Effector memory CD8-positive, alpha-beta T cell (primary cell): ENCODE results near the gene MAD1L1.
"Not testable (repeated sequence)": the region's sequence is repeated elsewhere in the genome, so short reads cannot be mapped to it uniquely, and the experiment has no call there.

Experiments
- ATAC-seq: fragments of 150-1000 bp; cut with Tn5 transposase; replicated peaks from 2 replicates; pipeline ENCODE4 v1.10.0; 2021; ENCODE audit warnings: mild to moderate bottlenecking, moderate library complexity
- DNase-seq, 3 experiments: peaks; one replicate each; pipeline ENCODE4 v3.0.0; 2021
- H3K27ac Mint-ChIP-seq, 2 donors: one replicate each; pipeline ENCODE4 v1.8.0; 2022; ENCODE audit warnings: mild to moderate bottlenecking in 2 of 2, mixed read lengths in 2 of 2, moderate library complexity in 2 of 2
- H3K27me3 Mint-ChIP-seq, 2 donors: one replicate each; pipeline ENCODE4 v1.8.0; 2022; ENCODE audit warnings: mixed read lengths in 2 of 2
- H3K36me3 Mint-ChIP-seq: one replicate; pipeline ENCODE4 v1.8.0; 2022; ENCODE audit warnings: mild to moderate bottlenecking, moderate library complexity, mixed read lengths; ENCODE audit not compliant: insufficient read depth
- H3K4me1 Mint-ChIP-seq, 2 donors: one replicate each; pipeline ENCODE4 v1.8.0; 2022; ENCODE audit warnings: low read depth in 2 of 2, mixed read lengths in 2 of 2
- H3K4me3 Mint-ChIP-seq, 2 donors: one replicate each; pipeline ENCODE4 v1.8.0; 2022; ENCODE audit warnings: mild to moderate bottlenecking in 2 of 2, mixed read lengths in 2 of 2, moderate library complexity in 2 of 2
- H3K9me3 Mint-ChIP-seq, 2 donors: one replicate each; pipeline ENCODE4 v1.8.0; 2022; ENCODE audit warnings: mixed read lengths in 2 of 2

MAD1L1 gene

DNA sequence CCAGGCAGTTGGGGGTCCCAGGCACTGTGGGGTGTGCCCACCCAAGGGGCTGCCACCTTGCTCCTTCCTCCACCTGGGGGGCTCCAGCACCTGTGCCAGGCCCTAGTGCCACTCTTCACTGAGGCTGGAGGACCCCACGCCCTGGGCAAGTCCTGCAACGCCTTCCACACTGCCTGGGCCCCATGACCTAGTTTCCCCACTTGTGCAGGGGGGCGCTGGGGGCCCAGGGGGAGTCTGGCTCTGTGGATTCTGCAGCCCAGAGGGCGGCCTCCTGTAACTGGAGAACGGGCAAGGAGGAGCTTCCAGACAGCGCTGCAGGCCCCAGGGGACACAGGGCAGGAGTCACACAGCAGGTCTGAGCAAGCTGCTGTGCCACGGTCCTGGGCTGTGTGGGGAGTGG is 416.3 kb downstream of the MAD1L1 start:
- H3K36me3 Mint-ChIP-seq, ATAC-seq, DNase-seq, H3K27me3 Mint-ChIP-seq, H3K4me3 Mint-ChIP-seq, H3K9me3 Mint-ChIP-seq: not testable (repeated sequence)
- H3K27ac Mint-ChIP-seq, result peak overlapping the region in 1 of 2 donors; percentile 20
- H3K4me1 Mint-ChIP-seq, result peaks cover 20 to 24% of the 10 kb centered on the region in 2 donors

DNA sequence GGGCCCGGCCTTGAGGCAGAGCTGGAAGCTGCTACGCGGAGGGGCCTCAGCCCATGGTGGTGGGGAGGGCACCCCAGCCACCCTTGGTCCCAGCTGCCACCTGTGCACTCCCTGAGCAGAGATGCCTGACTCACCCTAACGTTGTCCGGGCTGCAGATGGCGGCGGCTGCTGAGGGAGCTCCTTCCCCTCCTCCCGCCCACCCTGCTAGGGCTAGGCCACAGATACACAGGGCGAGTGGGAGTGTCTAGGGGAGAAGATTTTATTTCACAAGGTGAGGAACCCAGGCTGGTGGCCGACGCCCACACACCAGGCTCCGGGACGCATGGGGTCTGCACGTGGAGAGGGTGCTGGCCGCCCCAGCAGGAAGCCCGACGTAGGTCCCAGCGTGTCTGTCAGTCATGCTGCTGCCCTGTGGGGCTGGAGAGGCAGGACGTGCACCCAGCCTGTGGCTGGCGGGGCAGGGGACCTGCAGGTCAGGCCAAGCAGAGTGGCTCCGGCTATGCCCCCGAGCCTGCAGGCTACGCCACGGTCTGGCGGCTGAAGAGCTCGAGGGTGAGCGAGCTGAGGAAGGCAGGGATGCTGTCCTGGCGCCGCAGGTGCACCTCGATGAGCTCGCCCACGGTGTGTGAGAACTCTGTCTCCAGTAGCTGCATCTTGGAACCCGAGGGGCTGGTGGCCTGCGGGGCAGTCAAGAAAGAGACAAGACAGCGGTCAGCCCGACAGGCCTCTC is 417.0 kb downstream of the MAD1L1 start:
- H3K27ac Mint-ChIP-seq, ATAC-seq, DNase-seq, H3K36me3 Mint-ChIP-seq, H3K4me3 Mint-ChIP-seq, H3K27me3 Mint-ChIP-seq, H3K9me3 Mint-ChIP-seq: not testable (repeated sequence)
- H3K4me1 Mint-ChIP-seq, result peaks cover 18 to 21% of the 10 kb centered on the region in 2 donors

DNA sequence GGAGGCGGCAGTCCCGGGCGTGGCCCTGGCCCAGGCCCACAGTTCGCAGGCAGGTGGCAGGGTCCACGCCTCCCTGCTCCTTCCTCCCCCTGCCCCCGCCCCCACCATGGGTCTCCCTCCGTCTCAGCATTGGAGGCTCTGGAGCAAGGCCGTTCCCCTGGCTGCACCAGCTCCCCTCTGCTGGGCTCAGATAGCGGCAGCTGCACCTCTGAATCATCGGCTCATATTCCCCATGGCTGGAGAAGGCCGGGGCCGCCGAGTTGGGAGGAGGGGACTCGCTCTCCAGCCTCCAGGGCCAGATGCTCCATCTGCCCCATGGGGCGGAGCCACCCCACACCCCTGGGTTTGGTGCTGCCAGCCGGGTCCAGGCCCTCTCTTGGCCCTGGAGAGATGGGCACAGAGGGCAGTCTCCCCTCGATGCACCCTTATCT is 417.7 kb downstream of the MAD1L1 start:
- H3K27me3 Mint-ChIP-seq, result no peaks in the 10 kb centered on the region
- no peak overlapping the region for H3K27ac Mint-ChIP-seq
- DNase-seq, result no peak
- peaks cover 17 to 18% of the 10 kb centered on the region in 2 donors for H3K4me1 Mint-ChIP-seq
- no peak for ATAC-seq
- peaks cover 10% of the 10 kb centered on the region for H3K36me3 Mint-ChIP-seq
- H3K4me3 Mint-ChIP-seq, result no peak overlapping the region
- H3K9me3 Mint-ChIP-seq, result no peaks in the 10 kb centered on the region

DNA sequence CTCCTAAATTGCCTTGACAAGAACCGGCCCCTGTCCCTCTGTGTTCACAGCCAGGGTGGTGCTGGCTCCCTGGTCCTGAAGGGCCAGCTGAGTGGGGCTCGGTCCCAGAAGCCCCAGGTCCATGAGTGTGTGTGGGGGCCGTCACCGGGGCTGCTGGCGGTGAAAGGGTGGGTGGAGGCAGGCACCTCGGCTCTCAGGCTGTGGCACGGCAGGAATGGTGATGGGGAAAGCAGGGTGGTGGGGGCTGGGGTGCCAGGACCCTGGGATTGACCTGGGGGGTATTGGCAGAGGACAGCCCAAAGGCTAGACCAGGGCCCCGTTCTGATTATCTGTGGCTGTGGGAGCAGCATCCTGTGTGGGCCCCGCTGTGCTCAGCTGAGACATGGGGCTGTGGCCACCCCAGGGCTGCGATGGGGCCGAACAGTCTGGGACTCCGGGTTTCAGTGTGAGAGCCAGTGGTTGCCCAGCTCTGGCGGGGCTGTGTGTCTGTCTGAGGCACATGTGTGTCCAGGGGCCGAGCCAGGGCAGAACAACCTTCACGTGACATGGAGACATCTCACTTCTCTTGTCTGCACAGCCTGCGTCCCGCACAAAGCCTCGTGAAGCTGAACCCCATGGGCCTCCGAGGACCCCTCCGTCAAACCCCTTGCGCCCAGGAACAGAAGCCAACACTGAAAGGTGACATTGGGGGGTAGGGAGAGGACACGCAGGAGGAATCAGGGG is 418.5 kb downstream of the MAD1L1 start:
- no peak for ATAC-seq
- DNase-seq, result no peak
- peaks cover 9 to 10% of the 10 kb centered on the region in 2 donors for H3K4me1 Mint-ChIP-seq
- H3K4me3 Mint-ChIP-seq, result no peak overlapping the region
- no peak overlapping the region for H3K27ac Mint-ChIP-seq
- H3K9me3 Mint-ChIP-seq, result no peaks in the 10 kb centered on the region
- no peaks in the 10 kb centered on the region for H3K27me3 Mint-ChIP-seq
- H3K36me3 Mint-ChIP-seq, result peaks cover 5% of the 10 kb centered on the region

DNA sequence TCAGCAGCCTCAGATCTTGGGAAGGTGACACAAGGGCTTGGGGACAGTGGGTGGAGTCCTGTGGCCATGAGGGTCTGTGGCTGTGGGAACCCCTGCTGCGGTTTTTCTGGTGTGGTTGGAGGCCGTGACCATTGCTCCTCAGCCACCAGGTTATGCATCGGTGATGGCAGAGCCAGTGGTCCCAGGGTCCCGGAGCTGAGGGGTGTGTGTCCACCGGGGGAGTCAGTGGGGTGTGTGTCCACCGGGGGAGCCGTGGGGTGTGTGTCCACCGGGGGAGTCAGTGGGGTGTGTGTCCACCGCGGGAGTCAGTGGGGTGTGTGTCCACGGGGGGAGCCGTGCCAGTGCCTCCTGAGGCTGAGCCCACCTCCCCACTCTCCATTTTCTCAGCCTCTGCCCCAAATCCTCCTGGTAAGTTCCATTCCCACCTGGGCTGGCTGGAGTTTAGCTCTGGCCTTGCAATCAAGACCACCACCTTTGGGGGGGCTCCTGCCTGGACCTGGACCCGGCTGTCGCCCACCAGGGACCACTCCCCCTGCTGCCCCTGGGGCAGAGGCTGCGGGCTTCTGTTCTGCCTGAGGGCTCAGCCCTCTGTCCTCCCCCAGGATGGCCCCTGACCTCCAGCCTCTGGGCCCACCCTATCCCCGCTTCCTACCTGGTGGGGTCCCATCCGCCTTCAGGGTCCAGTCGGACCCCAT is 419.2 kb downstream of the MAD1L1 start:
- peaks cover 5% of the 10 kb centered on the region for H3K36me3 Mint-ChIP-seq
- H3K27me3 Mint-ChIP-seq, result no peaks in the 10 kb centered on the region
- H3K4me3 Mint-ChIP-seq, result no peak overlapping the region
- no peak for ATAC-seq
- H3K27ac Mint-ChIP-seq, result peak overlapping the region in 1 of 2 donors; percentile 44
- H3K9me3 Mint-ChIP-seq, result no peaks in the 10 kb centered on the region
- DNase-seq, result no peak
- peaks cover 4 to 5% of the 10 kb centered on the region in 2 donors for H3K4me1 Mint-ChIP-seq

DNA sequence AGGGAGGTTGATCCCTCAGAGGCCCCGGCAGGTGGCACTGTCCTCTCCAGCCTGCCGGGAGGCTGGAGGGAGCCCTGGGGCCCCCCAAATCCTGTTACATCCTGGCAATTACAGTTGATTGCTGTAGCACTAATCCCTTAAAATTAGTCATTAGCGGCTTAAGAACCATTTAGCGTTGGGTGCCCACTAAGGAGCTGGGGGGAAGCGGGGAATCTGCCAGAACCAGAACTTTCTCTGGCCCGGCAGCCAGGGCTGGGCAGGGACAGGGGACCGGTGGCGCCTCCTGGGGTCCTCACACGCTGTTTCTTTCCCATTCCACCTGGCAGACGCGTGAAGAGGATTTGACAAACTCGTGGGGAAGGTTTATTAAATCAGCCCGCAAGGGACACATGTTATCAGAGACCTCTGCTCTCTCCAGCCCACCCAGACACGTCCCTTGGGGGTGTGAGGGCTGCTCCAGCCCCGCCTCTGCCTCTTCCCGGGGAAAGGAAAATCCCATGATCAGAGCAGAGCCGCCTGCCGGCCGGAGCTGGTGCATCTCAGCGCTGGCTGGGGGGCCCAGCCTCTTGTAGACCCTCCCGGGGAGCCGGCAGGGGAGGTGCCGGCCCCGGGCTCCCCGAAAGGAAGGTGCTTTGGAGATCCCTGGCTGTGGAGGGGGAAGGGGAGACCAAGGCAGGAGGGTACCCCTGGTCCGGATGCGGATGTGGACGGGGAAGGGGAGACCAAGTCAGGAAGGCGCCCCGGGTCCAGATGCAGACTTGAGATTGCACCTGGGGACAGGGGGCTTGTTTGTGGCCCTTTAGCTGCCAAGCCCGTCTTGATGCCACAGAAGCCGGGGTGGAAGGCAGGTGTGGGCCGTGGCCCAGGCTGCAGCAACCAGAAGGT is 420.0 kb downstream of the MAD1L1 start:
- Mint-ChIP-seq H3K9me3 (no peaks in the 10 kb centered on the region), H3K4me1 (peaks cover 4 to 5% of the 10 kb centered on the region in 2 donors), H3K36me3 (peaks cover 8% of the 10 kb centered on the region), H3K27ac (peak overlapping the region in 1 of 2 donors; percentile 44), H3K4me3 (no peak overlapping the region), H3K27me3 (no peaks in the 10 kb centered on the region)
- ATAC-seq (peak; percentile 31), DNase-seq (no peak)

DNA sequence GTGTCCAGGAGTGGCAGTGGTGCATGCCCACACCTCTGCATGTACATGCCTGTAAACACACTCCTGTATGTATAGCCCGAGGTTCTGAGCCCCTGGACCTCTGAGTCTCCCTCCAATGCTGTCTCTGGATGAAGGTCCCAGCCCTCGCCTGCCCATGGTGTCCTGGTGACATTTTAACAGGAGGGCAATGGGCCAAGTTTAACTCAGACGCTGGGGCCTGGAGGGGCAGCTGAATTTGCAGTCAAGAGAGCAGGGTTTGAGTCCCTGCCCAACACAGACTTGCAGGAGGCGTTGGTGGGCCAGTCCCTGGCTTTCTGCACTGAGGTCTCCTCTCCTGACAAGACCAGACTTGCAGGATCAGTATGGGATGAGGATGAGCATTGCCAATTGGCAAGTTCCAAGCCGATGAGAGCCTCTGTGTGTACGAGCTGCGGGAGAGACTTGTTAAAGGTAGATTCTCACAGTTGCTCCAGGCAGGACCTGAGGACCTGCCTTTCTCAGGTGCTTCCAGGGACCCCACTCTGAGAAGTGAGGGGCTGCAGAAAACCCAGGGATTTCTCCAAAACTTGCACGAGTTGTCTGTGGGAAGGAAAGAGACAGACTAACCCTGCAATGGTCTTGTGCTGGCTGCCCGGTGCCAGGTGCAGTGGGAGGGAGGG is 420.8 kb downstream of the MAD1L1 start:
- no peak for ATAC-seq

DNA sequence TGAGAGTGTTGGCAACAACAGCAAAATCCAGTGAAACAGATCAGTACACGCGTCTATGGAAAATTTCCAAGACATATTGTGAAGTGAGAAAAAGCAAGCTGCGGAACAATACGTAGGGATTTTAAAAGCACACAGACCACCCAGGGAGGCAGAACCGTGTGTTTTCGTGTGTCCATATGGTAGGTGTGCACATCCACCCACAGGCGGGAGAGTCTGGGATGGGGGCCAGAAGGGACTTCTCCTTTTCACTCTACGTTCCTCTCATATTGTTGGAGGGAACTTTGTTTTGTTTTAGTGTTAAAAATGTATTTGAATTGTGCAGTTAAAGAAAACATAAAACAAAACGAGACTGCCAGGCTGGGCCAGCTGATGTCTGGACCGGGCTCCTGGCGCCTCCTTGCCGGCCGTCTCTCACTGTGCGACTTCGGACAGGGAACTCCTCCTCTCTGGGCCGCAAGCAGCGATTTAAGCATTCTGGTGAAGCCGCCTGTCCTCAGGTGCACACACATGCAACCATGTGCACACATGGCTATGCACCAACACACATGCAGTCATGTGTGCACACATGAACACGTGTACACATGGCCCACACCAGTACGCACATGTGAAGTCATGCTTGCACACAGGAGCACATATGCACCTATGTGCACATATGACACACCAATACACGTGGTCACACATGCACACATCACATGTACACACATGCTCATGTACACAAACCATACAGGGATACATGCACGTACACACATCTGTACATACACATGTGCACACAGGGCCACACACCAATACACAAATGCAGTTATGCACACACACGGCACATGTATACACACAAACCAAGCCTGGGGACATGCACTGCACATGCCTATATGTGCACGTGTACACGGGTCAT is 421.5 kb downstream of the MAD1L1 start:
- Mint-ChIP-seq H3K4me3 (no peak overlapping the region), H3K36me3 (peaks cover 14% of the 10 kb centered on the region), H3K9me3 (no peaks in the 10 kb centered on the region), H3K27me3 (no peaks in the 10 kb centered on the region), H3K27ac (no peak overlapping the region), H3K4me1 (peaks cover 0 to 2% of the 10 kb centered on the region in 2 donors)
- DNase-seq, result no peak
- ATAC-seq, result no peak

More for the DNA sequence above, 420.8 kb downstream of the MAD1L1 start:
- H3K27me3 Mint-ChIP-seq, result no peaks in the 10 kb centered on the region
- peaks cover 4 to 5% of the 10 kb centered on the region in 2 donors for H3K4me1 Mint-ChIP-seq
- H3K27ac Mint-ChIP-seq, result no peak overlapping the region
- no peaks in the 10 kb centered on the region for H3K9me3 Mint-ChIP-seq
- H3K4me3 Mint-ChIP-seq, result no peak overlapping the region
- peaks cover 12% of the 10 kb centered on the region for H3K36me3 Mint-ChIP-seq
- no peak for DNase-seq

DNA sequence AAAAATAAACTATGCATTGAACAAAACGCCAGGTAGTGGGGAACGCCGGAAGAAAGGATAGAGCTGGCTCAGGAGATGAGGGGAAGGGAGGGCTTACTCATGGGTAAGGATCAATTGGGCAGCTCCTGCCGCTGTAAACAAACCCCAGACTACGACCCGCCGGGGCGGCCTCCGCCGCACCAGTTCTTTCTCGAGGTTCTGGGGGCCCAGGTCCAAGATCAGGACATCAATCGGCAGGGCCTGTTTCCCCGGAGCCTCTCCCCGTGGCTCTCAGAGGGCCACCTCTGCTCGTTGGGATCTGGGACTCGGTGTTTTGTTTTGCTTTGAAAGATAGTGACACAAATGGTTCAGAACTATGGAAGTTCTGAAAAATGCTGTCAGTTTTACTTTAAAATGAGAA is 422.2 kb downstream of the MAD1L1 start:
- H3K4me1 Mint-ChIP-seq, result peaks cover 0 to 2% of the 10 kb centered on the region in 2 donors
- DNase-seq (no peak), ATAC-seq (no peak)
- H3K9me3 Mint-ChIP-seq, result no peaks in the 10 kb centered on the region
- no peaks in the 10 kb centered on the region for H3K27me3 Mint-ChIP-seq
- no peak overlapping the region for H3K4me3 Mint-ChIP-seq
- no peak overlapping the region for H3K27ac Mint-ChIP-seq
- H3K36me3 Mint-ChIP-seq, result peaks cover 14% of the 10 kb centered on the region

DNA sequence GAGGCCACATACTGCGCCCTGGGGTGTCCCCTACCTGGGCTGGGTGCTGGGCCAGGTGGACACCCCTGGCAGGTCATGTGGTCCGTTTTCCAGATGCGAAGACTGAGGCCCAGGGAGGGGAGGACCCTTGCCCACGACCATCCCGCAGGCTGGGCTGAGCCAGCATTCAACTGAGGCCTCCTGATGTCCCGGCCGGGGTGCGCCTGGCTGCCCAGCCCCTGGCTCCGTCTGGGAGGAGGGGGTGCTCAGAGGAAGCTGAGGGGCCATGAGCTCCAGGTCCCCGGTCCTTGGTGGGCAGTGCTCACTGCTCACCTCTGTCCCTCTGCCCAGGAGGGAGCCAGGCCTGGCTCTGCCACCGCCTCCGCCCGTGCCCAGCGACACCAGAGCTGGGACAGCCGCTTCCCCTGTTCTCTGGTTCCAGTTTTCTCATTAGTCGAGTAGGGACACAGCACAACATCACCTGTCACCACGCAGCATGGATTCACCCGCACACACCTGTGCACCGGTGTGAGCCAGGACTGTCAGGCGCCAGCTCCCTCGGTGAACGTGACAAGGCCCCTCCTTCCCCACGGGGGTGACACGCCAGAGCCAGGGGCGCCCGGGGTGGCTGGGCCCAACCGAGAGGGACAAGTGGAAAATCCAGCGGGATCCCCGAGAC is 423.0 kb downstream of the MAD1L1 start:
- H3K27me3 Mint-ChIP-seq, result peaks cover 0 to 4% of the 10 kb centered on the region in 2 donors
- H3K9me3 Mint-ChIP-seq, result no peaks in the 10 kb centered on the region
- DNase-seq, result no peak
- no peak overlapping the region for H3K4me3 Mint-ChIP-seq
- ATAC-seq, result no peak
- H3K36me3 Mint-ChIP-seq, result peaks cover 14% of the 10 kb centered on the region
- H3K4me1 Mint-ChIP-seq, result peaks cover 0 to 2% of the 10 kb centered on the region in 2 donors
- H3K27ac Mint-ChIP-seq, result no peak overlapping the region

DNA sequence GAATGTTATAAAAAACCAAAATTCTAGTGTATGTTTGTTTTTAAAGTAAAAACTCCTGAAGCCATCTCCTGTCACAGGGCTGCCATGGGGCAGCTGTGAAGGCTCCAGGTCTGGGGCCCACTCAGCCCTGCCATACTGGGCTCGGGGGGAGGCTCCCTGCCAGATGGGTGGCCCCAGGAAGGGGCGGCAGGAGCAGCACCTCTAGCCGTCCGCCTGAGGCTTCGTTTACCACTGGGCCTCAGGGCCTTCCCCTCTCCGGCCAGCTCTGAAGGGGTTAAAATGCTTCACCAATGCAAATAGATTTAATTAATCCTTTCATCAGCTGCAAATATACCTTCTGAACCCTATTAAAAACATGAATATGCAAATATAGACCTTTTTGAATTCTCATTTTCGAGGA is 423.7 kb downstream of the MAD1L1 start:
- Mint-ChIP-seq H3K9me3 (no peaks in the 10 kb centered on the region), H3K4me1 (peaks cover 0 to 2% of the 10 kb centered on the region in 2 donors), H3K36me3 (peaks cover 11% of the 10 kb centered on the region), H3K27me3 (peaks cover 0 to 11% of the 10 kb centered on the region in 2 donors), H3K4me3 (no peak overlapping the region), H3K27ac (no peak overlapping the region)
- ATAC-seq (no peak), DNase-seq (no peak)
